RPMI7951 (cell line): ENCODE results near the gene ADSL. TPM values are rescaled to one million over a fixed set of nuclear protein-coding genes. Genes with fewer than 3 reads are reported as not detected.
"Not testable (repeated sequence)": the region's sequence is repeated elsewhere in the genome, so short reads cannot be mapped to it uniquely, and the experiment has no call there.

Experiments
- DNase-seq: peaks from one replicate; pipeline ENCODE4 v3.0.0-alpha.2; 2012; ENCODE audit warnings: low read depth
- total RNA-seq: library from RNA; depleted of rRNA; stranded (reverse); fragments of >200 nt; shearing (Covaris generic); gene quantifications from 2 replicates; pipeline ENCODE4 v1.2.3, GENCODE V29; 2014; rRNA removed

ADSL gene
- 129 and 169 TPM in 2 replicates for total RNA-seq

GRCh38 chr22:40346185-40347118 is at the start of gene ADSL:
Gene ADSL, plus strand, starts transcription at chr22:40346500. Its CDS starts 59 bp downstream, at chr22:40346559.
- peak; percentile 83 for DNase-seq

GRCh38 chr22:40300316-40300715 is 46.0 kb upstream of the ADSL start:
- no peak for DNase-seq

GRCh38 chr22:40300884-40301672 is 45.2 kb upstream of the ADSL start:
- no peak for DNase-seq

- DNase-seq: no peak
Measured at GRCh38 chr22:40302149-40302548, 44.2 kb upstream of the ADSL start.

- DNase-seq: no peak
Measured at GRCh38 chr22:40305625-40306024, 40.7 kb upstream of the ADSL start.

- DNase-seq: no peak
Measured at GRCh38 chr22:40308999-40309573, 37.2 kb upstream of the ADSL start.

- DNase-seq: no peak
Measured at GRCh38 chr22:40309631-40310030, 36.7 kb upstream of the ADSL start.

GRCh38 chr22:40310081-40310767 is 36.1 kb upstream of the ADSL start:
- peak; percentile 83 for DNase-seq

- no peak for DNase-seq
Measured at GRCh38 chr22:40310768-40311120, 35.6 kb upstream of the ADSL start.

GRCh38 chr22:40311646-40312045 is 34.7 kb upstream of the ADSL start:
- not testable (repeated sequence) for DNase-seq

DNA sequence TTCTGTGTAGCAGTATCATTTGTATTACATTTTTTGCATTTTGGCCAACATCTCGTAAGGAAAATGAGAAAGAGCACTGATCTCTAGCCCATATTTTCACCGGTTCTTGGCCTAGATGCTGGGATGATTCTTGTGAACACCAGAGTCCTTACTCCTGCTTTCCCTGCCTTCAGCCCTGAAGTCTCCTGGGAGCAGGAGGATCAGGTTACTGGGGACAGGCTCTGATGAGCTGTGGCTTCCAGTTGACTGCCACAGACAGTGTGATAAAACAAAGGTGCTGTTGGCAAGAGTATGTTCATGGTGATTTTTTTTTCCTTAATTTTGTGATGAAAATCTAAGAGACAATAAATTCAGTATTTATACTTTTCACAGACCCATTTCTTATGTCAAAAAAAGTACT is 34.2 kb upstream of the ADSL start:
- no peak for DNase-seq

- no peak for DNase-seq
Measured at GRCh38 chr22:40313007-40313406, 33.3 kb upstream of the ADSL start.

GRCh38 chr22:40314041-40314440 is 32.3 kb upstream of the ADSL start:
- DNase-seq: no peak

DNA sequence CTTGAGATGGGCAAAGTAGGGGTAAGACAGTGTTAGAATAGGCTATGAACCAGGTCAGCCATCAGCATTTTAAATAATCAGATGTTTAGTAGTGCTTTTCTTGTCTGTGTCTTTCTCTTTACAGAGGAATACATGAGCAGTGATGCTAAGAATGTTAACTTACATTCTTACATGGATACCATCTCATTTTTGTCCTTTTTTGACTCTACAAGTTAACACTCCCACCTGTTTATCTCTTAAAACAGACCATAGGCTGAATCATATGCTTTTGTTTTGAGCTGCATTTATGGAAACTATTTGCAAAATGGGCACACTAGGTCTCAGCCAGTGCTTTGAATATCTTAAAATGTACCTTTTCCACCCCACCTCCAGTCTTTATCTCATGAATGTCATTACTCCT is 25.6 kb upstream of the ADSL start:
- no peak for DNase-seq

DNA sequence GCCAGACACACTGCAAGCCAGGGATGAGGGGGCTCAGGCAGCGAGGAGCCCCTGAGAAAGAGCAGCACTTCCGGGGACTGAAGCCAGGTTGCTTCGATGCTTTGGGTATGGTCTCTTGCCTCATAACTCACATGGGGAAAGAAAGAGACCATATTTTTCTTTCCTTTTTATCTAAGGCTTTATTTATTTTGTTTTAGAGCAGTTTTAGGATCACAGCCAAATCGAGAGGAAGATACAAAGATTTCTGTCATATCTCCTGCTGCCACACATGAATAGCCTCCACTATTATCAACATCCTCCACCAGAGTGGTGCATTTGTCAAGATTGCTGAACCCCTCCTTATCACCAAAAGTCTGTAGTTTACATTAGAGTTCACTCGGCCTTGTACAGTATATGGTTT is 24.3 kb upstream of the ADSL start:
- DNase-seq: no peak

GRCh38 chr22:40322818-40323447 is 23.4 kb upstream of the ADSL start:
- DNase-seq: no peak

- DNase-seq: no peak
Measured at GRCh38 chr22:40323681-40324171, 22.6 kb upstream of the ADSL start.

DNA sequence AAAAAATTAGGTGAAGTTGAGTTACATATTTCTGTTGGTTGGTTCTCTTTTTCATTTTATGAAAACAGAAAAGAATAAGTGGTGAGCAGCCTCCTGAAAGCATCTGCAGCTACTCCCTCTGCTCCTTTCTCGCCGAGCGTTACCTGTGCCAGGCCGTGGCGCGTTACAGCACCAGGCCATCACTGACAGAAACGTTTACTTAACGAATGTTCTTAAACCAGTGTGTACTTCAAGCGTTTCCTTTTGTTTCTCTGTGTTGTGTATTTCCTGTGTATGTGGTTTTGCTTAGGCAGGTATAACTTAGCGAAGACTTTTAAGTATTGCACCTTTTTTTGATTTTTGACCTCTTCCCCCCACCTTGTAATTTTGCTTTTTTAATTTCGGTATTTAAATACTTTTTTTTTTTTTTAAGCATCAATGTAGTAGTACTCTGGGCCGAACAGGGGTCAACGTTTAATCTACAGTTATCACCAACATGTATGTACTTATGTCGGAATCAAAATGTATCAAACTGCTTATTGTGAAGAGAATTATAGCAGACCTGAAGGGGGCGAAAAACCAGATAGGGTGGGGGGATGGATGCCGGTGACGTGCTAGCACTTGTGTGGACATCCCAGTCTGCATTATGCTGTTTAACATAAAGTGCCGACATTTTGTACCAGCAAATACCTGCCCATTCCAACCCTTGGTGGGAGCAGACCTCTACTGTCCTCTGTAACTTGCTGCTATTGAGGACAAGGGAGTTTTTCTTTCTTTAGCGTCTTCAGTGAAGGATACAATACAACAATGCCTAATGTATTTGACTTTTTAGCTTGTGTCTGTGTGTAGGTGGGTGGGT is 21.6 kb upstream of the ADSL start:
- DNase-seq: no peak

DNA sequence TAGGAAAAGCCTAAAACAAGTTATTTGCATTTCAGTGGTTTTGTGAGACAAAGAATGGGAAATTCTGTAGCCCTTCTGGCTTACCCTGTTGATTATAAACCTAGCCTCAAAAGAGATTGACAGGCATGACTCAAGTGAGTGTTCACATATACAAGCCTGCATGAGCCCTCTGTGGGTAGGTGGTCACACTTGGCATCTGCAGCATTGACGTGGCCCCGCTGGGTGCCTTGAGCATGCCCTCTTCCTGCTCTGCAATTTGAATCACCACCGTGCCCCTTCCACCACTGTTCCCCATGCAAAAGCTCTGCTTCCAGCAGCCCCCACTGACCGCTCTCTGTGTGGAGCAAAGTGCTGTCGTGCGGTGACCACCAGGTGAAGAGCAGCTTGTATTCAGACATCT is 21.0 kb upstream of the ADSL start:
- DNase-seq: no peak
